ENCODE results near the gene WIPF1.
A peak's percentile ranks its signal among the peaks of the same experiment; 100 is the strongest.
"Not testable (repeated sequence)": the region's sequence is repeated elsewhere in the genome, so short reads cannot be mapped to it uniquely, and the experiment has no call there.

WIPF1 gene

GRCh38 chr2:174572556-174572955 is 25.0 kb downstream of the WIPF1 start:
- no peak for DNase-seq (ENCODE audit: low read depth in 2 of 2)

- no peak for DNase-seq (ENCODE audit: low read depth in 2 of 2)
These were observed 25.8 kb downstream of the WIPF1 start for GRCh38 chr2:174571669-174572323.

GRCh38 chr2:174570318-174570958 is 27.2 kb downstream of the WIPF1 start:
- no peak for DNase-seq (ENCODE audit: low read depth in 2 of 2)

GRCh38 chr2:174569678-174570077 is 27.9 kb downstream of the WIPF1 start:
- no peak for DNase-seq (ENCODE audit: low read depth in 2 of 2)

GRCh38 chr2:174568425-174568824 is 29.2 kb downstream of the WIPF1 start:
- no peak for DNase-seq (ENCODE audit: low read depth in 2 of 2)

GRCh38 chr2:174566871-174567270 is 30.7 kb downstream of the WIPF1 start:
- DNase-seq (ENCODE audit: low read depth in 2 of 2) = no peak

GRCh38 chr2:174563530-174564282 is 33.9 kb downstream of the WIPF1 start:
- DNase-seq (ENCODE audit: low read depth in 2 of 2) = no peak

GRCh38 chr2:174561972-174562370 is 35.6 kb downstream of the WIPF1 start:
- DNase-seq (ENCODE audit: low read depth in 2 of 2) = no peak

GRCh38 chr2:174561283-174561971 is 36.2 kb downstream of the WIPF1 start:
- no peak for DNase-seq (ENCODE audit: low read depth in 2 of 2)

GRCh38 chr2:174560737-174561136 is 36.9 kb downstream of the WIPF1 start:
- no peak for DNase-seq (ENCODE audit: low read depth in 2 of 2)

GRCh38 chr2:174555998-174556397 is 41.6 kb downstream of the WIPF1 start:
- DNase-seq (ENCODE audit: low read depth in 2 of 2) = no peak

GRCh38 chr2:174554529-174555150 is 43.0 kb downstream of the WIPF1 start:
- no peak for DNase-seq (ENCODE audit: low read depth in 2 of 2)

GRCh38 chr2:174553811-174554493 is 43.7 kb downstream of the WIPF1 start:
- DNase-seq (ENCODE audit: low read depth in 2 of 2) = peak in 1 of 2 donors; percentile 3

- no peak for DNase-seq (ENCODE audit: low read depth in 2 of 2)
These were observed 44.7 kb downstream of the WIPF1 start for GRCh38 chr2:174552880-174553279.

GRCh38 chr2:174551697-174552096 is 45.9 kb downstream of the WIPF1 start:
- no peak for DNase-seq (ENCODE audit: low read depth in 2 of 2)

GRCh38 chr2:174548646-174549045 is 49.0 kb downstream of the WIPF1 start:
- DNase-seq (ENCODE audit: low read depth in 2 of 2) = not testable (repeated sequence)

GRCh38 chr2:174548021-174548420 is 49.6 kb downstream of the WIPF1 start:
- DNase-seq (ENCODE audit: low read depth in 2 of 2) = not testable (repeated sequence)

- no peak for DNase-seq (ENCODE audit: low read depth in 2 of 2)
These were observed 50.8 kb downstream of the WIPF1 start for GRCh38 chr2:174546519-174547506.

- no peak for DNase-seq (ENCODE audit: low read depth in 2 of 2)
These were observed 52.4 kb downstream of the WIPF1 start for GRCh38 chr2:174545240-174545639.

GRCh38 chr2:174544802-174545201 is 52.8 kb downstream of the WIPF1 start:
- no peak for DNase-seq (ENCODE audit: low read depth in 2 of 2)
